Measurements from ENCODE around the gene DRD4. TPM values are rescaled to one million over a fixed set of nuclear protein-coding genes. Genes with fewer than 3 reads are reported as not detected.

Gene DRD4
- total and polyA plus RNA-seq, 9 of the 15 experiments (the other 6 are each of a cell fraction or from before 2014, with no cell fraction given), result 0.04 to 0.95 (median 0.21) TPM; not detected in 5

- BruUV-seq (replicated peaks), result no TSS peak
- Histone ChIP-seq H3K79me2 (ENCODE audit: control insufficient read depth, insufficient read depth, low read length) (no peaks in the 10 kb centered on the region), H3K4me2 (ENCODE audit: insufficient read depth, low read length) (no peak overlapping the region), H3K36me3 (ENCODE audit: control insufficient read depth, insufficient read depth, low read length) (peaks cover 84% of the 10 kb centered on the region), H2AFZ (ENCODE audit: low read depth, low read length) (no peak overlapping the region), H3K4me3 (no peak overlapping the region), H4K20me1 (replicated peaks; ENCODE audit: control insufficient read depth, insufficient read depth, low read length) (no peaks in the 10 kb centered on the region), H3K27me3 (ENCODE audit: control insufficient read depth in 2 of 2, insufficient read depth in 2 of 2, low read length in 2 of 2) (no peaks in the 10 kb centered on the region), H3K9me1 (ENCODE audit: control insufficient read depth, insufficient read depth, low read length) (no peaks in the 10 kb centered on the region), H3K9ac (ENCODE audit: insufficient read depth in 1 of 2, low read depth in 2 of 2, low read length in 2 of 2) (no peak overlapping the region), H3K9me3 (replicated peaks; ENCODE audit: control insufficient read depth, insufficient read depth, low read depth, low read length) (no peaks in the 10 kb centered on the region), H3K27ac (ENCODE audit: extremely low read depth, low read depth, low read length) (no peak overlapping the region), H3K4me1 (replicated peaks in 1 of 2; ENCODE audit: control insufficient read depth in 2 of 2, insufficient read depth in 2 of 2, low read length in 2 of 2) (peaks cover 0 to 5% of the 10 kb centered on the region in 2 experiments; a peak in 1 of 5 replicates)
- WGBS (ENCODE audit: insufficient coverage, low coverage, missing lambda C conversion rate), result 91% methylated on average over 13 of the region's 13 CpGs
- POLR2A ChIA-PET, result interaction anchor here (0.7 to 2.2 kb wide), 7 partner anchors 10 to 215 kb away, joined by 3 to 19 read pairs (median 5); partner anchors contain the start of gene TMEM80
- CTCF ChIA-PET (ENCODE audit: low intra/inter-chr PET ratio), result no interaction called here
- intact Hi-C loops (cut with micrococcal nuclease) (no loop called here), in situ Hi-C loops (cut with MboI) (no loop called here)
- FAIRE-seq (no peak), DNase-seq (ENCODE audit: extremely low read depth in 1 of 4, low spot score in 3 of 4) (no peak), ATAC-seq (no peak)
- TF ChIP-seq ZFX (CRISPR knock-in tag; IDR thresholded peaks at IDR 0.05) (no peak), CTBP1 (IDR thresholded peaks at IDR 0.05; ENCODE audit: borderline replicate concordance) (no peak), PHTF2 (CRISPR knock-in tag; IDR thresholded peaks at IDR 0.05) (no peak), ZKSCAN3 (CRISPR knock-in tag; IDR thresholded peaks at IDR 0.05) (no peak), KDM5B (IDR thresholded peaks at IDR 0.05; ENCODE audit: insufficient replicate concordance, low read depth, low read length) (no peak), CREB1 (IDR thresholded peaks at IDR 0.05) (no peak), CREB1 (CRISPR knock-in tag; IDR thresholded peaks at IDR 0.05) (no peak), MGA (IDR thresholded peaks at IDR 0.05) (no peak)
- TF ChIP-seq, protein P1, sequence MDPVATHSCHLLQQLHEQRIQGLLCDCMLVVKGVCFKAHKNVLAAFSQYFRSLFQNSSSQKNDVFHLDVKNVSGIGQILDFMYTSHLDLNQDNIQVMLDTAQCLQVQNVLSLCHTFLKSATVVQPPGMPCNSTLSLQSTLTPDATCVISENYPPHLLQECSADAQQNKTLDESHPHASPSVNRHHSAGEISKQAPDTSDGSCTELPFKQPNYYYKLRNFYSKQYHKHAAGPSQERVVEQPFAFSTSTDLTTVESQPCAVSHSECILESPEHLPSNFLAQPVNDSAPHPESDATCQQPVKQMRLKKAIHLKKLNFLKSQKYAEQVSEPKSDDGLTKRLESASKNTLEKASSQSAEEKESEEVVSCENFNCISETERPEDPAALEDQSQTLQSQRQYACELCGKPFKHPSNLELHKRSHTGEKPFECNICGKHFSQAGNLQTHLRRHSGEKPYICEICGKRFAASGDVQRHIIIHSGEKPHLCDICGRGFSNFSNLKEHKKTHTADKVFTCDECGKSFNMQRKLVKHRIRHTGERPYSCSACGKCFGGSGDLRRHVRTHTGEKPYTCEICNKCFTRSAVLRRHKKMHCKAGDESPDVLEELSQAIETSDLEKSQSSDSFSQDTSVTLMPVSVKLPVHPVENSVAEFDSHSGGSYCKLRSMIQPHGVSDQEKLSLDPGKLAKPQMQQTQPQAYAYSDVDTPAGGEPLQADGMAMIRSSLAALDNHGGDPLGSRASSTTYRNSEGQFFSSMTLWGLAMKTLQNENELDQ (CRISPR knock-in tag; IDR thresholded peaks at IDR 0.05; ENCODE audit: borderline replicate concordance), result no peak
Measured at GRCh38 chr11:680970-681369, 43.9 kb downstream of the DRD4 start.
